ENCODE measurements around the gene FAM222B.

The FAM222B gene

GRCh38 chr17:28812091-28812747 is 30.4 kb downstream of the FAM222B start (continued):
- TF ChIP-seq ZBTB10 (tag by site-specific recombination; IDR thresholded peaks at IDR 0.05) (peak; percentile 90), ZNF501 (tag by site-specific recombination; IDR thresholded peaks at IDR 0.05) (0 out of 2 replicates have a peak, but pooled peaks have one; percentile 58), PBX3 (CRISPR knock-in tag; IDR thresholded peaks at IDR 0.05) (peak; percentile 98), KLF17 (tag by site-specific recombination; IDR thresholded peaks at IDR 0.05) (no peak; the same call in 1 of the 2 replicates), GLIS2 (tag by site-specific recombination; IDR thresholded peaks at IDR 0.05) (peak; percentile 98), ZNF174 (tag by site-specific recombination; IDR thresholded peaks at IDR 0.05) (no peak), ZNF280C (tag by site-specific recombination; IDR thresholded peaks at IDR 0.05) (no peak), ZNF394 (tag by site-specific recombination; IDR thresholded peaks at IDR 0.05; ENCODE audit: borderline replicate concordance) (peak; percentile 48; the same call in 1 of the 2 replicates), GLIS1 (tag by site-specific recombination; IDR thresholded peaks at IDR 0.05) (peak; percentile 61; the same call in 1 of the 2 replicates), SP3 (tag by site-specific recombination; IDR thresholded peaks at IDR 0.05) (peak; percentile 73), ZBTB7A (tag by site-specific recombination; IDR thresholded peaks at IDR 0.05; ENCODE audit: low read depth) (0 out of 2 replicates have a peak, but pooled peaks have one; percentile 62)

GRCh38 chr17:28811651-28812090 is 30.9 kb downstream of the FAM222B start:
- Histone ChIP-seq H3K4me3 (ENCODE audit: low read depth, low read length) (peak overlapping the region; percentile 94), H3K36me3 (ENCODE audit: control insufficient read depth in 2 of 2, insufficient read depth in 1 of 2, low read length in 2 of 2) (no peaks in the 10 kb centered on the region), H3K4me1 (ENCODE audit: control insufficient read depth, insufficient read depth, low read length) (peaks cover 22% of the 10 kb centered on the region), H3K27ac (ENCODE audit: extremely low read depth, low read depth, low read length) (peak overlapping the region; percentile 53; the same call in 1 of the 2 replicates), H3K9me3 (ENCODE audit: control insufficient read depth, insufficient read depth, low read depth, low read length) (no peaks in the 10 kb centered on the region)
- TF ChIP-seq ZNF426 (tag by site-specific recombination; IDR thresholded peaks at IDR 0.05), result no peak
- peak; percentile 73; the same call in 1 of the 2 replicates for TF ChIP-seq ZNF366 (tag by site-specific recombination; conservative IDR thresholded peaks at IDR 0.05)
- no peak for TF ChIP-seq ZSCAN4 (tag by site-specific recombination; IDR thresholded peaks at IDR 0.05)
- peak; percentile 24; the same call in 1 of the 2 replicates for TF ChIP-seq MYNN (tag by site-specific recombination; IDR thresholded peaks at IDR 0.05; ENCODE audit: borderline replicate concordance)
- TF ChIP-seq ZNF544 (tag by site-specific recombination; IDR thresholded peaks at IDR 0.05), result no peak
- TF ChIP-seq ZBTB17 (tag by site-specific recombination; IDR thresholded peaks at IDR 0.05), result peak; percentile 45; the same call in 1 of the 2 replicates
- ChIA-PET CTCF (interaction anchor here (0.5 to 4.9 kb wide), 12 partner anchors 9 to 144 kb away, joined by 3 to 68 read pairs (median 3); no protein-coding TSS in a partner anchor), POLR2A (interaction anchor here (0.7 to 2.7 kb wide), 6 partner anchors 10 to 92 kb away, joined by 3 to 20 read pairs (median 6); partner anchors contain the start of genes FAM222B, RPL23A and TRAF4)

Data from HEK293 (cell line).